Stimulated activated CD8-positive, alpha-beta memory T cell treated with anti-CD3 and anti-CD28 coated beads, Interleukin-7, amount 100 ng/mL, for 24 hours (primary cell): ENCODE measurements around the gene IMPACT.

Source experiments
- DNase-seq: peaks from one replicate; pipeline ENCODE4 v3.0.0-alpha.2; 2020; ENCODE audit warnings: low read depth

IMPACT gene

GRCh38 chr18:24482821-24483220 lies 56.4 kb downstream of the IMPACT start:
- DNase-seq: no peak

- no peak for DNase-seq
Observed at GRCh38 chr18:24485681-24486080, 59.2 kb downstream of the IMPACT start.

GRCh38 chr18:24486684-24487083 lies 60.2 kb downstream of the IMPACT start:
- no peak for DNase-seq

- no peak for DNase-seq
Observed at GRCh38 chr18:24488824-24489493, 62.5 kb downstream of the IMPACT start.

- DNase-seq: no peak
Observed at GRCh38 chr18:24490539-24490938, 64.1 kb downstream of the IMPACT start.

- no peak for DNase-seq
Observed at GRCh38 chr18:24491927-24492834, 65.7 kb downstream of the IMPACT start.

- DNase-seq: no peak
Observed at GRCh38 chr18:24494586-24494985, 68.1 kb downstream of the IMPACT start.

- no peak for DNase-seq
Observed at GRCh38 chr18:24497031-24497754, 70.7 kb downstream of the IMPACT start.

GRCh38 chr18:24499814-24500213 lies 73.3 kb downstream of the IMPACT start:
- DNase-seq: no peak

GRCh38 chr18:24500217-24500616 lies 73.7 kb downstream of the IMPACT start:
- no peak for DNase-seq

GRCh38 chr18:24500766-24501165 lies 74.3 kb downstream of the IMPACT start:
- no peak for DNase-seq

GRCh38 chr18:24502667-24503523 lies 76.4 kb downstream of the IMPACT start:
- DNase-seq: no peak
